Lower lobe of right lung (tissue), 2 donors: ENCODE measurements around the gene LPP. TPM values are rescaled to one million over a fixed set of nuclear protein-coding genes. Genes with fewer than 3 reads are reported as not detected.

Experiments used
- ATAC-seq, 2 donors: fragments of 200-7000 bp; cut with Tn5 transposase; one replicate each; pipeline ENCODE4 v1.9.1; 2020 to 2022; ENCODE audit warnings: mild to moderate bottlenecking in 2 of 2, moderate library complexity in 2 of 2
- DNase-seq: peaks from one replicate; pipeline ENCODE4 v3.0.0-alpha.2; 2020
- H3K27ac ChIP-seq: fragments of 200-600 bp; one replicate; pipeline ENCODE4 v1.8.0; 2022
- H3K27me3 ChIP-seq: fragments of 200-600 bp; one replicate; pipeline ENCODE4 v1.8.0; 2022; ENCODE audit warnings: low read depth
- H3K36me3 ChIP-seq: fragments of 200-600 bp; one replicate; pipeline ENCODE4 v1.8.0; 2022; ENCODE audit warnings: mild to moderate bottlenecking
- H3K4me1 ChIP-seq: fragments of 200-600 bp; one replicate; pipeline ENCODE4 v1.8.0; 2022
- H3K4me3 ChIP-seq: fragments of 200-600 bp; one replicate; pipeline ENCODE4 v1.8.0; 2022; ENCODE audit warnings: mild to moderate bottlenecking
- H3K9me3 ChIP-seq: fragments of 200-600 bp; one replicate; pipeline ENCODE4 v1.8.0; 2022
- intact Hi-C: fragments of 100-400 bp; cut with DNase I; formaldehyde crosslinking; loops from one replicate; pipeline ENCODE4 v1.11.0; 2022
- total RNA-seq: library from RNA; stranded (reverse); fragmentation: NEBNext Ultra II Directional; extraction: Animal tissue kit (Norgen Biotek cat#: 25700); gene quantifications from one replicate; pipeline ENCODE4 v1.2.1, GENCODE V29; 2021
- TF ChIP-seq, protein P1 (sequence below): fragments of 200-600 bp; IDR thresholded peaks from one replicate; pipeline ENCODE4 v1.8.0; 2022; ENCODE audit warnings: antibody characterized with exemption, mild to moderate bottlenecking
- donor health status: DM: no; HTN: yes; CAD: no; lungs with severe emphysema.

Gene LPP
- total RNA-seq, 1 donor from 2014 or later = 180 TPM

DNA sequence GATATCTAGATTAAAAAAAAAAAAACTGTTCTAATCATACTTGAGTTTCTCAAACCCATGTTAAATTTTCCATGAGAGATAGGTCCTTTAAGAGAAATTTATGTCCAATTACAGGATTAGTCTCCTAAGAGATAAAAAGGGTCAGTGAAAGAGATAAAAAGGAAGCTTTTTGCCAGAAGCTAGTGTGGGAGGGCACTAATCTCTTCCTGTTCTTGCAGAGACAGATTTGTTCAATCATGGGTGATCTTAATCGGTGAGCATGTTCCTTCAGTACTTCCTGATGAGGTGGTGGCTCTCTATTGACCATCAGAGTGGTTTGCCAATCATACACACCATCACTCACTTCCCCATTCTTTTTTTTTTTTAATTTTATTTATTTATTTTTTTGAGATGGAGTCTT lies 16.9 kb upstream of the LPP start:
- H3K9me3 ChIP-seq = no peaks in the 10 kb centered on the region
- H3K27ac ChIP-seq = no peak overlapping the region
- no peaks in the 10 kb centered on the region for H3K36me3 ChIP-seq
- ATAC-seq = peak; percentile 54 to 76
- H3K4me3 ChIP-seq = no peak overlapping the region
- no peaks in the 10 kb centered on the region for H3K4me1 ChIP-seq
- TF ChIP-seq, protein P1, sequence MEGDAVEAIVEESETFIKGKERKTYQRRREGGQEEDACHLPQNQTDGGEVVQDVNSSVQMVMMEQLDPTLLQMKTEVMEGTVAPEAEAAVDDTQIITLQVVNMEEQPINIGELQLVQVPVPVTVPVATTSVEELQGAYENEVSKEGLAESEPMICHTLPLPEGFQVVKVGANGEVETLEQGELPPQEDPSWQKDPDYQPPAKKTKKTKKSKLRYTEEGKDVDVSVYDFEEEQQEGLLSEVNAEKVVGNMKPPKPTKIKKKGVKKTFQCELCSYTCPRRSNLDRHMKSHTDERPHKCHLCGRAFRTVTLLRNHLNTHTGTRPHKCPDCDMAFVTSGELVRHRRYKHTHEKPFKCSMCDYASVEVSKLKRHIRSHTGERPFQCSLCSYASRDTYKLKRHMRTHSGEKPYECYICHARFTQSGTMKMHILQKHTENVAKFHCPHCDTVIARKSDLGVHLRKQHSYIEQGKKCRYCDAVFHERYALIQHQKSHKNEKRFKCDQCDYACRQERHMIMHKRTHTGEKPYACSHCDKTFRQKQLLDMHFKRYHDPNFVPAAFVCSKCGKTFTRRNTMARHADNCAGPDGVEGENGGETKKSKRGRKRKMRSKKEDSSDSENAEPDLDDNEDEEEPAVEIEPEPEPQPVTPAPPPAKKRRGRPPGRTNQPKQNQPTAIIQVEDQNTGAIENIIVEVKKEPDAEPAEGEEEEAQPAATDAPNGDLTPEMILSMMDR = no peak
- intact Hi-C loops = no loop called here
- DNase-seq = no peak
- H3K27me3 ChIP-seq = no peaks in the 10 kb centered on the region

DNA sequence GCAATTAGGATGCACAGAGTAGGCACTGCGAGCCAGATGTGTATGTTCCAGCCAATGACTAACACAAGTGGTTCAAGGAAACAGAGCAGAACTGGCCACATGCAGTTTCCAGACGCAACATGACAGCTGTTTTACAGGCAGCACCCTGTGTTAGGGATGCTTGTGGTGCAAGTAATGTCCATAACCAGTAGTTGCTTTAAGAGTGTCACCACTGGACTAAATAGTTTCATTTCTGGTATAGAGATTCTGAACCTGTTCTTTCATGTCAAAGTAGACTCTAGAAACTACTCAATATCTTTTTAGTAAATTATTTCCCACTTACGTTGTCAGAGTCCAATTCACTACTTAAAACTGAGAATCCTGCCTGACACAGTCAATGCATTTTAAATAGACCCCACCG lies 14.5 kb upstream of the LPP start:
- no peaks in the 10 kb centered on the region for H3K9me3 ChIP-seq
- TF ChIP-seq, protein P1 = no peak
- no peak overlapping the region for H3K4me3 ChIP-seq
- no peak for ATAC-seq
- no peaks in the 10 kb centered on the region for H3K4me1 ChIP-seq
- intact Hi-C loops = no loop called here
- no peaks in the 10 kb centered on the region for H3K27me3 ChIP-seq
- H3K27ac ChIP-seq = no peak overlapping the region
- H3K36me3 ChIP-seq = no peaks in the 10 kb centered on the region
- no peak for DNase-seq

DNA sequence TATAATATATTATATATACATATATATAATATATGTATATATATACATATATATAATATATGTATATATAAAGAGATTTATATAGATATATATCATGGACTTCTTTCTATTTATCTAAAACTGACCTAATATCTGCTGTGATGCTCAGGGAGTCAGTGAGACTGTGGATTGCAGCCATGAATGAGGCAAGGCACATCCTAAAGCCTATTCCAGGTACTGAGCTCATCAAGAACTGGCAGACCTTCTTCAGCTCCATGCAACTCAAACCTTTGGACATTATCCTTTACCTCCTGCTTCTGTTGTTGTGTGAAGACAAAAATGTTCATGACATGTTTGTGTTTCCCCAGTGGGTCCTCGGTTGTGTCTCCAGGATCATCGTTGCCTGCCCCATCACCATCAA lies 7.7 kb upstream of the LPP start:
- ATAC-seq (no peak), DNase-seq (no peak)
- Histone ChIP-seq H3K36me3 (no peaks in the 10 kb centered on the region), H3K4me1 (no peaks in the 10 kb centered on the region), H3K4me3 (no peak overlapping the region), H3K27ac (no peak overlapping the region), H3K9me3 (no peaks in the 10 kb centered on the region), H3K27me3 (no peaks in the 10 kb centered on the region)
- TF ChIP-seq, protein P1 = no peak
- intact Hi-C loops = no loop called here

DNA sequence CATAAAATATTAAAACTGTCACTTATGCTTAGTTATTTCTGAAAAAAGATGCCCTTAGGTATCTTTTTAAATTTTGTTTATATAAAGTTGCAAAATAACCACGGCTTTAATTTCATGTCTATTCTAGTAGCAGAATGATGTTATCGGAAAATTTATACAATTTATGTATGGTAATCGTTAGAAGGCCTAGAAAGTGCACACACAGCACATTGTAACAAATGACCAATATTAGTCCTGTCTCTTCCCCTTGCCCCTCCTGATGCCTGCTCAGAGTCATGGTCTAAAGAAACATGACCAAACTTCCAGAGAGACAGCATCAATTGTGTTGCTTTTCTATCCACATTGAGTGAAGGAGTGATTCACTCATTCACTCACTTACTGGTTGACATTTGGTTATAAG lies 6.2 kb upstream of the LPP start:
- H3K4me1 ChIP-seq = peaks cover 8% of the 10 kb centered on the region
- no peak overlapping the region for H3K27ac ChIP-seq
- no peaks in the 10 kb centered on the region for H3K36me3 ChIP-seq
- no peaks in the 10 kb centered on the region for H3K9me3 ChIP-seq
- intact Hi-C loops = no loop called here
- TF ChIP-seq, protein P1 = no peak
- no peaks in the 10 kb centered on the region for H3K27me3 ChIP-seq
- no peak overlapping the region for H3K4me3 ChIP-seq
- ATAC-seq = no peak
- DNase-seq = no peak

DNA sequence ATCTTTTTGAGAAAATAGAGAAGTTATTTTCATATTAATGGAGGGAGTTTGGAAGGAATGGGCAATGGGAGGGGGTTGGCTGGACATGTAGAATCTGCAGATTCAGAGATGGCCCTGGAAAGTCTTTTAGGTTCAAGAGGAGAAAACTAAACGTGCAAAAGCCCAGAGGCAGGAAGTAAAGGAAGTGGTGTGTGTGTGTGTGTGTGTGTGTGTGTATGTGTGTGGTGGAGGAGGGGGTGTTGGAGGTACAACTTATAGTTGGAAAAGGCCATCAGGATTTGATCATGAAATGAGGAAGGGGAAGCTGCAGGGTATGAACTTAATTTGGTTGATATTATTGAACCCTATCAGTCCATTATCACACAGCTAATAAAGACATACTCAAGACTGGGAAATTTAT lies 5.6 kb upstream of the LPP start:
- ATAC-seq (no peak), DNase-seq (no peak)
- no peaks in the 10 kb centered on the region for H3K9me3 ChIP-seq
- no peak overlapping the region for H3K27ac ChIP-seq
- no peak overlapping the region for H3K4me3 ChIP-seq
- no peaks in the 10 kb centered on the region for H3K27me3 ChIP-seq
- intact Hi-C loops = no loop called here
- peaks cover 13% of the 10 kb centered on the region for H3K4me1 ChIP-seq
- TF ChIP-seq, protein P1 = no peak
- no peaks in the 10 kb centered on the region for H3K36me3 ChIP-seq

DNA sequence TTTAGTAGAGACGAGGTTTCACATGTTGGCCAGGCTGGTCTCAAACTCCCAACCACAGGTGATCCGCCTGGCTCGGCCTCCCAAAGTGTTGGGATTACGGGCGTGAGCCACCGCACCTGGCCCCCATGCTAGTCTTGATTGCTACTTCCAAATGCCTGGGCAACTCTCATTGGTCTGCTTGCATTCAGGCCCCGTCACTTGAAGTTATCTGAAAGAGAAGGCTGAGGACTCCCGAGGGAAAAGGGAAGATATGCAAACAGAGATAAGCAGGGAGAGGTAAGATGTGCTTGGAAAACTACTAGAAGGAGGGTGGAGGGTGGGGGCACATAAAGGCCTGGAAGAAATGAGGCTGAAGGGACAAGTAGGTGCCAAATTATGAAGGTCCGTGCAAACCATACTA lies 4.4 kb upstream of the LPP start:
- no peaks in the 10 kb centered on the region for H3K27me3 ChIP-seq
- ATAC-seq = no peak

More for the DNA sequence above, 4.4 kb upstream of the LPP start:
- no peak for DNase-seq
- Histone ChIP-seq H3K9me3 (no peaks in the 10 kb centered on the region), H3K27ac (no peak overlapping the region), H3K4me1 (peaks cover 14% of the 10 kb centered on the region), H3K36me3 (no peaks in the 10 kb centered on the region), H3K4me3 (no peak overlapping the region)
- TF ChIP-seq, protein P1 = no peak
- intact Hi-C loops = no loop called here
